GM18858 (cell line): ENCODE data around the gene PTPRN2.

Source experiments
- ATAC-seq: cut with Tn5 transposase; IDR thresholded peaks from one replicate; pipeline ENCODE4 v1.9.1; 2021; ENCODE audit not compliant: unreplicated experiment

PTPRN2 gene

DNA sequence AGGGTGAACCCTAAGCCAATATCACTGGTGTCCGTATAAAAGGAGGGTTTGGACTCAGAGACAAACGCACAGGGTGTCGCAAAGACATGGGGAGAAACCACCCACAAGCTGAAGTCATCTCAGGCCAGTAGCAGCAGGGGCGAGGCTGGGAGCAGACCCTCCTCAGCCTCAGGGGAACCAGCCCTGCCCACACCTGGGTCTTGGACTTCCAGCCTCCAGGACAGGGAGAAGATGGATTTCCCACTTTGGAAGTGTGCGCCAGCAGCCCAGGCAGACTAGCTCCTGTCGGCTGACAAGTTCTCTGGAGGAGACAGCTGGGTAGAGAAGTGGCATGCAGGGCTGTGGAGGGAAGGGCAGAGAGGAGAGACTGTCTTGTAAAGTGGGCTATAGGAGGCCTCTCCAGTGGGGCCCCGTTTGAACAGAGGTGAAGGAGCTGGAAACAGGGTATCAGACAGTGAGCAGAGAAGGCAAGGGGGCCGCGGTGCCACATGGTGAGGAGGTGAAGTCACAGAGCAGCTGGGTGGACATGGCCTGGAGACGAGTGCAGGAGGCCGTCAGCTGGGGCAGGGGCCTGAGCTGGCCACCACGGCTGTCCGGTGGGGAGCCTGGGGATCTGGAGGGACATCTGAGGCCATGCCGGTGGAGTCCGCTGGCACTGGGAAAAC is 475.6 kb downstream of the PTPRN2 start:
- no peak for ATAC-seq

GRCh38 chr7:158111049-158111751 is 476.4 kb downstream of the PTPRN2 start:
- ATAC-seq = no peak

DNA sequence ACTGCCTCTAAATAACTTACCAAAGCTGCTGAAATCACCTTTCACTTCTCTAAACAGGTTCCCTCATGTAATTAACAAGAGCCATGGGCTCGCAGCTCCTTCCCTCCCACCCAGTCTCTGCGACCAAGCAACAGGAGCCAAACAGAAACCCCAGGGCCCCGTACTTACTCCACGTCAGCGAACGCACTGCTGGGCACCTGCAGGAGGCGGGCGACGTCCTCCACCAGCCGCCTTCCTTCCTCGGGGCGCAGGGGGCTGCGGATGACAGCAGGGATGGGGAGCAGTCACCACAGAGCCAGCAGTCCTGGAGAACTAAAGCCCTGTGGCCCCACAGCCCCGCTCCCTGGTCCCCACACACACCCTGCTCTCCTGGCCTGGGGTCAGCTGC is 477.0 kb downstream of the PTPRN2 start:
- ATAC-seq = no peak

- no peak for ATAC-seq
These were observed 477.5 kb downstream of the PTPRN2 start for GRCh38 chr7:158110034-158110590.

DNA sequence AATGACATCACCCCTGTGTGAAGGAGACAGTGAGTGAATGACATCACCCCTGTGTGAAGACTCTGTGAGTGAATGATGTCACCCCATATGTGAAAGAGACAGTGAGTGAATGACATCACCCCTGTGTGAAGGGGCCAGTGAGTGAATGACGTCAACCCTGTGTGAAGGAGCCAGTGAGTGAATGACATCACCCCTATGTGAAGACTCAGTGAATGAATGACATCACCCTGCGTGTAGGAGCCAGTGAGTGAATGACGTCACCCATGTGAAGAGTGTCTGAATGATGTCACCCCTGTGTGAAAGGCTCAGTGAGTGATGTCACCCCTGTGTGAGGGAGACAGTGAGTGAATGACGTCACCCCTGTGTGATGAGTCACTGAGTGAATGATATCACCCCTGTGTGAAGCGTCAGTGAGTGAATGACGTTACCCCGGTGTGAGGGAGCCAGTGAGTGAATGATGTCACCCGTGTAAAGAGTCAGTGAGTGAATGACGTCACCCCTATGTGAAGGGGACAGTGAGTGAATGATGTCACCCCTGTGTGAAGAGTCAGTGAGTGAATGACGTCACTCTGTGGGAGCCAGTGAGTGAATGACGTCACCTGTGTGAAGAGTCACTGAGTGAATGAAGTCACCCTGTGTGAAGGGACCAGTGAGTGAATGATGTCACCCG is 478.1 kb downstream of the PTPRN2 start:
- ATAC-seq = no peak

DNA sequence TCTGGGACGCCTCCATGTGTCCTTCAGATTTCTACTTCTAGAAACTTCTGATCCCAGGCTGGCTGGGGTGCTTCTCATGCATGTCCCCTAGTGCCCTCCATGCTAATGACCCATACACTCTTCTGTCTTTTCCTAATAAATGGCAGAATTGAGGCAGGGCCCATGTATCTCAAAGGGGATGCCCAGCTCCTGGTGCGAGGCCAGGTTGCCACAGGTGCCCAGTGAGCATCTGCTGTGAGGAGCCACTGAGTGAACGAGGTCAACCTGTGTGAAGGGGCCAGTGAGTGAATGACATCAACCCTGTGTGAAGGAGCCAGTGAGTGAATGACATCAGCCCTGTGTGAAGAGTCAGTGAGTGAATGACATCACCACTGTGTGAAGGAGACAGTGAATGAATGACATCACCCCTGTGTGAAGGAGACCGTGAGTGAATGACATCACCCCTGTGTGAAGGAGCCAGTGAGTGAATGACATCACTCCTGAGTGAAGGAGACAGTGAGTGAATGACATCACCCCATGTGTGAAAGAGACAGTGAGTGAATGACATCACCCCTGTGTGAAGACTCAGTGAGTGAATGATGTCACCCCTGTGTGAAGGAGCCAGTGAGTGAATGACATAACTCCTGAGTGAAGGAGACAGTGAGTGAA is 478.9 kb downstream of the PTPRN2 start:
- ATAC-seq = no peak

DNA sequence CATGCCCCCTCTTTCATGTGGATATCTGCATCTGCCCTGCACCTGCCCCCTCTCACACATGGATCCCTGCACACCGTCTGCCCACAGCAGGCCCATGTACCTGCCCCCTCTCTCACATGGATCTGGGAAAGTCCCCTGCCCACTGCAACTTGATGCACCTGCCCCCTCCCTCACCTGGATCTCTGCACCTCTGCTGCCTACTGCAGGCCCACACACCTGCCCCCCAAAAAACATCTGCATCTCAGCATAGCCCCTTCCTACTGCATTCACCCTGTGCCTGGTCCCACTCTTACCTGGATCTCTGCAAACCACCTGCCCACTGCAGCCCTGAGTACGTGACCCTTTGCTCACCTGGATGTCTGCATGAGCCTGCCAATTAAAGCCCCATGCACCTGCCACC is 479.8 kb downstream of the PTPRN2 start:
- ATAC-seq = no peak

- no peak for ATAC-seq
These were observed 481.4 kb downstream of the PTPRN2 start for GRCh38 chr7:158106272-158106671.

GRCh38 chr7:158103378-158103777 is 484.2 kb downstream of the PTPRN2 start:
- no peak for ATAC-seq

DNA sequence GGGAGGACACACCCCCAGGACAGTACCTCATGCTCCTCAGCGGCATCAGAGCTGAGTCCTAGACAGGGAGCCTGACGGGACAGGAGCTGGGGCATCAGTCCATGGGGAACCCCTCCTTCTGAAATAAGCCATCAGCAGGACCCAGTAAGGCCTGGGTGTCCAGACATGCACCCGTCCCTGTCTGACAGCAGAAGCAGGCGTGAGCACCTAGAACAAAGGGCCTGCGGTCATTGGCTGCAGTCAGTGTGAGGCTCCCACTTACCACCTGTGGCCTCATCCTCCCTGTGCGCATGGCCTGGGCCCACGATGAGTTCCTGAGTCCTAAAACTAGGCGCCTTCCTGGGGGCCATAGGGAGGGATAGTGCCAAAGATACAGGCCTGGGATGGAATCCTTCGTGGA is 484.7 kb downstream of the PTPRN2 start:
- no peak for ATAC-seq

- no peak for ATAC-seq
These were observed 485.7 kb downstream of the PTPRN2 start for GRCh38 chr7:158101821-158102450.

GRCh38 chr7:158098125-158099030 is 489.2 kb downstream of the PTPRN2 start:
- ATAC-seq = no peak

GRCh38 chr7:158097453-158098124 is 490.0 kb downstream of the PTPRN2 start:
- ATAC-seq = no peak

GRCh38 chr7:158097106-158097452 is 490.5 kb downstream of the PTPRN2 start:
- no peak for ATAC-seq

- ATAC-seq = no peak
These were observed 491.0 kb downstream of the PTPRN2 start for GRCh38 chr7:158096582-158096981.

- ATAC-seq = no peak
These were observed 492.9 kb downstream of the PTPRN2 start for GRCh38 chr7:158094671-158095226.

DNA sequence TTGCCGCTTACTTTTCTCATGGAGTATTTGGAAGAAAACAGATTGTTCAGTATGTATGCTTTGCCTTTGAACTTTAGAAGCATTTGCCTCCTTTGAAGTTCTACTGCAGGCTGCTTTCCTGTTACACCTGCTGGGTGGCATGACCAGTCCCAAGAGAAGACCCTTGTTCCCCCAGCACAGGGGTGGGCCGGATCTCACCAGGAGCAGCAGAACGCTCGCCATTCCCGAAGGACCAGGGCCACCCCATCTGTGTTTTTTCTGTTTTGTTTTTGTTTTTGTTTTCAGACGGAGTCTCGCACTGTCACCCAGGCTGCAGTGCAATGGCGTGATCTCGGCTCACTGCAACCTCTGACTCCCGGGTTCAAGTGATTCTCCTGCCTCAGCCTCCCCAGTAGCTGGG is 493.6 kb downstream of the PTPRN2 start:
- no peak for ATAC-seq

DNA sequence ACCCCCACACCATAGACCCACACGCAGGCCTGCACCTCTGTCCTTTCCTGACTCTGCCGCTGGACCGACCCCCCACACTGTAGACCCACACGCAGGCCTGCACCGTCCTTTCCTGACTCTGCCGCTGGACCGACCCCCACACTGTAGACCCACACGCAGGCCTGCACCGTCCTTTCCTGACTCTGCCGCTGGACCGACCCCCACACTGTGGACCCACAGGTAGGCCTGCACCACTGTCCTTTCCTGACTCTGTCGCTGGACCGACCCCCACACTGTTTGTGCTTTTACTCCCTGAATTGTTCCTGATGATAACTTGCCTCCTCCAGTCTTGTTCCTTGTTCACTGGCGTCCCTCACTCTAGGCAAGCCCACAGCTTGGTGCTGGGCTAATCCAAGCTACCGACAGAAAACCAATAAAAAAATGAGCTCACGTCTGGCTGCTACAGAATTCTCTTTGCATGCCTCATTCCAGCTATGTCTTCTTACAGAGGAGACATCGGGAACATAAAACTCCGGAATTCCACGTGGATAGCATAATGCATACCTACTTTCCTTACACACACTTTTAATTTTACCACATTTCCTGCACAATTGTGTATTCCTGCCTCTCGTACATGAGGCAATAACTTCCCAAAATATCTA is 494.3 kb downstream of the PTPRN2 start:
- ATAC-seq = no peak

GRCh38 chr7:158087196-158087595 is 500.4 kb downstream of the PTPRN2 start:
- no peak for ATAC-seq
